DMS53 treated with DMSO at 0.1 percent for 48 hours (cell line): ENCODE data around the gene TXNDC2.
"Not testable (repeated sequence)": the region's sequence is repeated elsewhere in the genome, so short reads cannot be mapped to it uniquely, and the experiment has no call there.

ENCODE experiments used
- DNase-seq: peaks from one replicate; lab custom pipeline; 2025; ENCODE audit not compliant: unreplicated experiment; lab: John Stamatoyannopoulos, UW

The TXNDC2 gene

DNA sequence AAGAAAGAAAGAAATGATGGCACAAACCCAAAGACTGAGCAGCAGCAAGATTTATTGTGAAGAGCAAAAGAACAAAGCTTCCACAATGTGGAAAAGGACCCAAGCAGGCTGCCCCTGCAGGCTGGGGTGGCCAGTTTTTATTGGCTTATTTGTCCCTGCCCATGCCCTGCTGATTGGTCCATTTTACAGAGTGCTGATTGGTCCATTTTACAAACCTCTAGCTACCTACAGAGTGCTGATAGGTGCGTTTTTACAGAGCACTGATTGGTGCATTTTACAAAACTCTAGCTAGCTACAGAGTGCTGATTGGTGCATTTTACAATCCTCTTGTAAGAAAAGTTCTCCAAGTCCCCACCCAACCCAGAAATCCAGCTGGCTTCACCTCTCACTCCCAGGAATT is 26.5 kb downstream of the TXNDC2 start:
- DNase-seq, result not testable (repeated sequence)

DNA sequence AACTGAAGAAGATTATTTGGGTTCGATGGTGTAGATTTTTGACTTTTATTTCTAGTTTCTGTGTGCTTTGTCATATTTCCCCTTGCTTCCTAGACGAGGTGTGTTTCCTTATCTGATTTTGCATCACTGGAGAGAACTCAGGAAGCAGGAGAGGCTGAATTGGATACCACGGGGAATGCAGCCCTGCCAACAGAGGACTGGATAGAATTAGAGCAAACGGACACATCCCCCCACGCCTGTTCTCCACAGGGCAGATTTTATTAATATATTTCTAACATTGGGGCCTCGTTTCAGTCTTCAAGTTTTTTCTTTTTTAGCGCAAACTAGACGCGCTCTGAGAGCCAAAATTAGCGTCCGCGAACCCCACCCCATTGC is 27.4 kb downstream of the TXNDC2 start:
- no peak for DNase-seq

DNA sequence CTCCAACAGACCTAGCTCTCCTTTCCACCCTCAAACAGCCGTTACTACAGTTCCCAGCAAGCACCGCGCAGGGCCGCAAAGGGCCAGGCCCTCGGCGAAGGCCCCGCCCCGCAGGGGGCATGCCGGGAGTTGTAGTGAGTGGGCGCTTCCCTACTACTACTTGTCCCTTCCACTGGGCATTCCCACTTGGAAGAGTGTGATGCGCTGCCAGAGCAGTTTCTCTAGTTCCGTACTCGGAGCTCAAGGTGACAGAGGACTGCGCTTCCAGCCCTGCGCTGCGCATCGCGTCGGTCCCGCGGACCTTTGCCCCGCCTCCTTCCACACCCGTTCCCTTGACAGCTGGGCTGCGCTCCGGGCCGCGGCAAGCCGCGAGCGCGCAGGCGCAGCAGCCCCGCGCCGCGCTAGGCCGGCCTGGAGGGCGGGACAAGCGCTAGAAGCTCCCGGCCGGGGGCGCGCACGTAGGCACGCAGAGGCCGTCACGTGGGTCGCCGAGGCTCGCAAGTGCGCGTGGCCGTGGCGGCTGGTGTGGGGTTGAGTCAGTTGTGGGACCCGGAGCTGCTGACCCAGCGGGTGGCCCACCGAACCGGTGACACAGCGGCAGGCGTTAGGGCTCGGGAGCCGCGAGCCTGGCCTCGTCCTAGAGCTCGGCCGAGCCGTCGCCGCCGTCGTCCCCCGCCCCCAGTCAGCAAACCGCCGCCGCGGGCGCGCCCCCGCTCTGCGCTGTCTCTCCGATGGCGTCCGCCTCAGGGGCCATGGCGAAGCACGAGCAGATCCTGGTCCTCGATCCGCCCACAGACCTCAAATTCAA is 28.0 kb downstream of the TXNDC2 start, which contains the start of gene VAPA:
TSS of gene VAPA (plus strand) at position 491 of the 808 bp plus-strand sequence. CDS start at position 732, 241 bp downstream.
- DNase-seq, result peak; percentile 99

DNA sequence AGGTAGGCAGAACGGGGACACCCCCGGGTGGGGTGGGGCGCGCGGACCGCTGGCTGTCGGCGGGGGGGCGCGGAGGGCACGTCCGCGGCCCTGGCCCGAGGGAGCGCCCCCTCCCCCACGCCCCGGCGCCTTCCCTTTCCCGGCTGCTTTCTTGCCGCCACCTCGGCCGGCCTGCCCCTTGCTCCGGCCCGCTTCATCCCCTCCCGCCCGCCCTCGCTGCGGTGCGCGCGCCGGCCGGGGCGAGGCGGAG is 28.5 kb downstream of the TXNDC2 start:
- DNase-seq, result no peak

DNA sequence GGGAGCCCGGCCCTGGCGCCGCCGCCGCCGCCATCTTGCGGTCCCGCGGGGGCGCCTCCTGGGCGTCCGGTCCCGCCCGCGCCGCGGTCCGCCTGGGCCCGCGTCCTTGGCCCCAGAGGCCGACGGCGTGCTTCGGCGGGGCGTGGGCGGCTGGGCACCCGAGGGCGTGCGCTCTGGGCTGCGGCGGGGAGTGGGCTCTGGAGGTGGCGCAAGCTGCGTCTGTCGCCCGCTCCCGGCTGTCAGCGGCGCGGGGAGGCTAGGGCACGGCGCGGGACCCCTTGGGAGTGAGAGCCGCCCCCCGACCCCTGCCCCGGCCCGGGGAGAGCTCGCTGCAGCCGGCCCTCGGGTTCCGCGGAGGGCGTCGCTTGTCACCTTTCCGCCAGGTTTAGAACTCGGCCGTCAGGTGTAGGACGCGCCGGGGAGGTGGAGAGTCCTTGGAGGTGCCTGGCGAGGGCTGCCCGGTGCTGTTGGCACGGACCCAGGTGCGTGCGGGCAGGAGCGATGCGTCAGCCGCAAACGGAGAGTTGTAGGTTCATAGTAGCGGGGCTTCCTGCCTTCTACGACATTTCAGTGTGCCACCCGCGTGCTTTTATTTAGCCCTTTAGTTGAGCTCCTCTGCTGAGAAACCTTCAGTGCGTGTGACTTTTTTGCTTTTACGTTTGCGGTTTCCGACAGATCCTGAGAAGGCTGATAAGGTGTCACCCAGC is 29.0 kb downstream of the TXNDC2 start:
- peak; percentile 87 for DNase-seq

DNA sequence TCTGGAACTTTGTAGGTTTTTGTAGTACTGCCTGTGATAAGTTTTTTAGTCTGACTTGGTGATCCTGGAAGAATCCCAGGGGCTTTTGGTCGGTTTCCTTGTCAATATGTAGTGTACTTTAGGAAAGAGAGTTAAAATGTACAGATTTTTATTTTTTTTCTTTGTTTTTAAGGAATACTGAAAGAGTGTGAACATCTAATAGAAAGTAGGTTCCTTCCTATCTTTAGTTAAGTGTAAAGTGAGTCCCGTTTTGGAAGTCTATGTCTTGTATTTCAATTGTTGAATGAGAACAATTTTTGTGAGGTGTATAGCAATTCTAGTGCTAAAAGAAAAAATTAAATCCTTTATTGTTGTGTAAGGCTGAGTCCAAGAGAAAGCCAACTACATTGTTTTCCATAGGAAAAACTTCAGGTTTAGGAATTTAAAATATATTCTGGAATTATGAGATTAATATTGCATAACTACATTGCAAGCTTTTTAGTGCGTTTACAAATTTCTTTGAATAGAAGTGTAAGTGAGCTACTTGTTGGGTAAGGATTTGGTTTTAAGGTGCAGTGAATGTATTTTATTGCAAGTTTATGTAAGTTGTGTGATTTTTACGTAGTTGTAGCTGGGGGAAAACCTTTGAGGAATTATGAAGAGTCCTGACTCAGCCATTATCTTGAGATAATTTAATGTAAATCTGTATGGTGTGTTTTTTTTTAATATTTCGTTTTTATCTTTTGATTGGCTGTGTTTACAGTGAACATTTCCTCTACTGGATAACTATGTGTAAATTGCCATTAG is 29.7 kb downstream of the TXNDC2 start:
- no peak for DNase-seq

GRCh38 chr18:9916077-9916639 is 30.4 kb downstream of the TXNDC2 start:
- no peak for DNase-seq

DNA sequence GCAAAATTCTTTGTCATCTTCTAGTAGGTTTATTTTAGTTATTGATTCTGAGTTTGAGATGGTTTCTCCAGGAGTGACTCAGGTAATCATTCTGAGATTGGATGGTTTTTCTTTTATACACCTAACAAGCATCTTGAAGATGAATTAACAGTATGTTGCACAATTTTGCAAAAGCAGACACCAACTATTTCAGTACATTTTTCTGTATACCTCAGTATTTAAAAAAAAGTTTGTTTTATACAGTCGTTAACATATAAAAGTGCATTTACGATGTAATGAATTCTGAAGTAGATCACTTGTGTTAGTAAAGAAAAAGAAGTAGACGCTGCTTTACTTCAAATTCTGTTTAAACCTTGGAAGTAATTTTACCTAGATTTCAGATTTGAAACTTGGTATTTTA is 31.0 kb downstream of the TXNDC2 start:
- DNase-seq, result no peak

DNA sequence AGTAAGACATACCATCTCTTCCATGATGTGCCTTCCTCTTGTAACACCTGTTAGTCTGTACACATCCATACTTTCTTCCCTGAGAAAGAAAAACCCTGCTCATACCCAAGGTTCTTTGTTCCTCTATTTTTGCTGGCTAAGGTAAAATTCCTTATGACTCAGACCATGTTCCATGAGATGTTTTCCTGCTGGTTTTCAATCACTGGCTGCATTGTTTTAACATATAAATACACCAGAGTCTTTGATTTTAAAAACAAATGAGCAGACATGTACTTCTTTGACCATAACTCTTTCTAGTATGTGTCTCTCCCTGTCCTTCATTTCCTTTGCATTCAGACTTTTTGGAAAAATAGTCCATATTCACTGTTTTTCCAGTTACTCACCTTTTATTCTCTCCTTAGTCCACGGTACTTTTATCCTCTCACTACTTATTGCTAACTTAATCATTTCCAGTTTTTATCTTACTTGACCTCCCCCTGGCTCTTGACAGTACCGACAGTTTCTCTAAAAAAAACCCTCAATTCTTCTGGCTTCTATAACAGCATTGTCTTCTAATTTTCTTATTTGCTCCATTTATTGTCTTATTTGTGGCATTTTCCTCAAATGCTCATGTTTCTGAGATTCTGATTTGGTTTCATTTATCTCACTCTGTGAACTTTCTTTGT is 32.4 kb downstream of the TXNDC2 start:
- no peak for DNase-seq

DNA sequence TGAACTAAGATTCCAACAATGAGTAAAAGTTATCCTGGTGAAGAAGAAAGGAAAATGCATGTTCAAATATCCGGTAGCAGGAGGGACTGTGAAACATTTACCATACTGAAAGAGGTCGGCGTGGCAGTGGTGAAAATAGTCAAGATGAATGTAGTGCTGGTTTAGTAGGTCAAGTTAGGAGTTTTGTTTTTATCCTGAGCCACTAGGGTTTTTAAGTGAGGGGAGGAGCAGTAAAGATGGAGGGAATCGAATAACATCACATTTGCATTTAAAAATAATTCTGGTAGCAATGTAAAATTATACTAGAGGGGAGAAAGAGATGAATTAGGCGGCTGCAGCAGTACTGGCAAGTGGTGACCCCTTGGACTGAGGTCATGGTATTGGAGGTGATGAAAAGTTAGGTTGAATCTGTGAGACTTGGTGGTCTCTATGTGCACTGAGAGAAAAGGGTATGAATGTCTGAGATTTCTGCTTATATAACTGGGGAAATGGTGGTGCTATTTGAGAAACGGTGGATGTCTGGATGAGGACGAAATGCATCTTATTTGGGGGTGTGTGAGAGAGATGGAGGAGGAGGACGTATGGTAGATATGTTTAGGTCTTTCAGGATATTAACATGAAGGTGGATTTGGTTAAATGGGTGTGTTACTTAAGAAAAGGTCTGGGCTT is 33.9 kb downstream of the TXNDC2 start:
- no peak for DNase-seq

DNA sequence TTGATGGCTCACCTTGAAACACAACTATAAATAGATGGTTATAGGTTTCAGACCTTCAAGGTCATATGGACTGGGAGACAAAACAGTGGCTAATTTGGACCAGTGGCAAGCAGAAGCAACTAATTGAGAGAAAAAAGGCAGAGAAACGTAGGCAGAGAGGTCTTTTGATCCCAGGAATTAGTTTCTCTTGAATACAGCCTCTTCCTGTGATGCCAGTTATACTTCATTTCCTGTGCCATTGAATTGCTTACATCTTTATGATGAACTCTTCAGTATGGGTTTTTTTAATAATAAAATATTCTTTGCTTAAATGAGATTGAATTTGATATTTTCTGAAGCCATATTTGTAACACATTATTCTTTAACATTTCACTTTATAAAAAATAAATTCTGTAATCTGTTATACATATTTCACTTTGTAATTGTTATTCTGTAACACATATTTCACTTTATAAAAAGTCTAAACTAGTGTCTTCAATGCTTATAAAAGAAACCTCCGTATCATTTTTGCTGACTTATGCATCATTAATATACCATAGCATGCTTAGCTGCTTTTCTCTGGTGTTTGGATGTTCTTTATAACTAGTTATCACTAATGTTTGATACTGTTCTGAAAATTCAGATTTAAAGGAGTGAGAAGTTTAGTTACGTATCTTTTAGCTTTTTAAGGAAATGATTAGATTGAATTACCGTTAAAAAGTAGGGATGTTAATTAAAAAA is 37.0 kb downstream of the TXNDC2 start:
- DNase-seq, result no peak

DNA sequence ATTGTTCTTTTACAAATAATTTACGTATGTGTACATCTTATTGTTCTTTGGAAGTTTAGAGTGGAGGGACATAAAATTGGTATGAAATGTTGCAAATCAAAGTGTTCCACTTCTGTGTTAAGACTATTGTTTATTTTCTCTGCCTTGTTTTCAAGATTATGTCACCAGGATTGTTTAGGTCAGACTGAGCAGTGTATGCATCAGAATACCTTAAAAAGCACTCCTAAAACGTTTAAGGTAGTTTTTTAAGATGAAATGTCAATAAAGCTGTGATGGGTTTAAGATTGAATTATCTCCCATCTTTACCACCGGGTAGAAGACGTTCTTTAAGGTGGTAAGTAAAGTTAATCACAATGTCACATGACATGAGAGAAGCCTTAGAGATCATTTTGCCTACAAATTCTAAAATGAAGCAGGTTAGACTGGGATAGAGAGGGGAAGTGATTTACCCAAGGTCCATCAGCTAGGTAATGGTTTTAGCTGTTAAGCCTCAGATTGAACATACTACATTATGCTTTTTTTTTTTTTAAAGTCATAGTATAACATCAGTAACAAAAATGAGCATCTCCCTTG is 38.7 kb downstream of the TXNDC2 start:
- DNase-seq, result no peak

DNA sequence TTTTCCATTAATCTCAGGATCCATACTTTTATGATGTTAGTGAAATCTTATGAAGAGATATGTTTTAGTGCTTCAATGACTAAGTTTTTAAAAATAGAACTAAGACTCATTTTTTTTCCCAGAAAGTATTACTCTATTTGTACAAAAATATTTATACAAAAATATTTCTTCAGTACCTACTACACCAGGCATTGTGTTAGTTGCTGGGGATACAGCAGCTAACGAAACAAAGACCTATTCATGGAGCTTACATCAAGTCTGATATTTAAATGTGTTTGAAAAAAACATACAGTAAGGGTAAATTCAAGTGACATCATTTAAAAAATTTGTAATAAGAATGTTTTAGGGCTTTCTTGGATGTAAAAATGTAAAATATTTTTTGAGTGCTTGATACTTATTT is 39.6 kb downstream of the TXNDC2 start:
- DNase-seq, result no peak

DNA sequence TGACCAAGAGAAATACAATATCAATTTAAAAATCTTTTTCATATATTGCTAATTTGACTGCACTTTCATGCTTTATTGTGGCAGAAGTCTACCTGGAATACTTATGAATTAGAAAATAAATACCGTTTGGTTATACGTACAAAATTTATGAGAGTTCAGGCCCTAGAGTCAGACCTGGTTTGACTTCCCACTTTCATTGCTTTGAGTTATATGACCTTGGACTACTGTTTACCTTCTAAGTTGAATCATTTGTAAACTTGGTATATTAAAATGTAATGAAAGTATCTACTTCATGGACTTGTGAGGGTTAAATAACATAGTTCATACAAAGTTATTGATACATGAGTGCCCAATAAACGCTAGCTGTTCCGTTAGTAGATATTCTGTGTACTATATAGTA is 40.0 kb downstream of the TXNDC2 start:
- no peak for DNase-seq

DNA sequence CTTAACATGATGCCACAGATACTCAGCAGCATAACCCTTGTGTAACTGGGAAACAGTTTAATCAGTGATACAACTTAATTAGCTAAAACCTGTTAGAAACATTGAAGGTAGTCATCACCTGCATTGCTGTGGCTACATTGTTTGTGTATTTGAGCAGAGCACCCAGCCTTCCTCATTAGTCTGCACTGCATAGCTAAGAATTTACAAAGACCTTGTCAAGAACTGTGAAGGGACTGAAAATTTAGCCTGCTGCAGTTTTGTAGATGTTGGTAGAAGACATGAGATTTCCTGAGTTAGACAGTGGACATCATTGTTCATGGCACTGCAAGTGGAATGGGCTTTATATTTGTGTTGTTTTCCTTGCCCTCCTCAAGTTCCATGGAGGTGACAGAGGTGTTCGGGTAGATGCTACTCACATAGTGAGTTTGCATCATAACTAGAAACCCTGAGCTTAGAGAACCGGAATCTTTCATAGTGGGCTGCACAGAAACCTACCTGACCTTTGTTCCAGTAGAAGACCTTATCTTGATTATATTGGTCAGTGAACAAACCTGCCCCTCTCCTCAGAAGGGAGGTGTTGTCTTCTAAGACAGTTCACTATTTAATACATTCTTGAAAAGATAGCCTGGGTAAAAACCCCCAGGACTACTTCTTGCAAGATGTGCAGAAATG is 40.6 kb downstream of the TXNDC2 start:
- DNase-seq, result no peak

- no peak for DNase-seq
Measured at GRCh38 chr18:9926977-9927376, 41.2 kb downstream of the TXNDC2 start.

DNA sequence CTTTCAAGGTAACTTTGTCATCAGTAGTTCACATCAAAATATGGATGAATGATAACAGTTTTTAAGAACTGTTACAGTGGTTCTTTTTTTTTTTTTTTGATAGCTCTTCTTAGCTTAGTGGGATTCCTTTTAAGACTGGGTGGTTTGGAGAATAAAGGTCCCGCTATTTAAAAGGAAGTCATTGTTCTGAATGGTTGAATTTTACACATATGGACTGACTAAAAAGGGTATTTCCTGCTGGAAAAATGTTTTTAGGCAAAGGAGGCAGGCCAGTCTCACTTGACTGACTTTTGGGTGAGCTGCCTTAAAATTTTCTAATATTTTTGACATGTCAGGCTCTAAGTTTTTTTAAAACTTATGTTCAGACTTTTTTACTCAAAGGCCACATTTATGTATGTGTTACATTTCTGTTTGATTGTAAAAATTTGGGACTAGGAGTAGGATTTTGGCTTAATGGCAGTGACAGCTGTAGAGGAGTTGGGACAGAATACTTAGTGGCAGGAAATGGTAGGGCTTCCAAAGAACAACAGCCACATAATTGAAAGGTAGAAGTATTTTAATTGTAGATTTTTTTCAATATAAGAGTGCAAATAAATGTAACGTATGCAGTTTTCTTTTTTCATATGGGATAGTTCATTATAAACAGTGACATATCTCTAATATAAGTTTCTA is 41.8 kb downstream of the TXNDC2 start:
- no peak for DNase-seq

GRCh38 chr18:9928646-9929259 is 43.0 kb downstream of the TXNDC2 start:
- DNase-seq, result no peak
